Tongue (tissue), 2 donors: ENCODE results near the gene VPS25. TPM values are rescaled to one million over a fixed set of nuclear protein-coding genes. Genes with fewer than 3 reads are reported as not detected.
A peak's percentile ranks its signal among the peaks of the same experiment; 100 is the strongest.
"Not testable (repeated sequence)": the region's sequence is repeated elsewhere in the genome, so short reads cannot be mapped to it uniquely, and the experiment has no call there.

Source experiments
- DNase-seq: peaks from one replicate; pipeline ENCODE4 v3.0.0-alpha.2; 2015
- total RNA-seq: library from RNA; depleted of rRNA; stranded (reverse); fragments of >200 nt; gene quantifications from one replicate; pipeline ENCODE4 v1.2.3, GENCODE V29; 2014

Gene VPS25
- total RNA-seq, 1 donor from 2014 or later: 40.3 TPM

GRCh38 chr17:42768006-42768405 lies 5.2 kb upstream of the VPS25 start:
- not testable (repeated sequence) for DNase-seq

- DNase-seq: not testable (repeated sequence)
These were observed 3.3 kb upstream of the VPS25 start for GRCh38 chr17:42769964-42770363.

- DNase-seq: no peak
These were observed 332 bp upstream of the VPS25 start for GRCh38 chr17:42772945-42773289.

GRCh38 chr17:42774066-42774745 lies 957 bp downstream of the VPS25 start:
- no peak for DNase-seq

GRCh38 chr17:42775534-42776098 lies 2.4 kb downstream of the VPS25 start:
- DNase-seq: no peak

GRCh38 chr17:42778570-42778969 lies 5.3 kb downstream of the VPS25 start:
- DNase-seq: no peak

- no peak for DNase-seq
These were observed 6.2 kb downstream of the VPS25 start for GRCh38 chr17:42779304-42779935.

- peak; percentile 38 for DNase-seq
These were observed 6.9 kb downstream of the VPS25 start, which contains the start of gene WNK4 for GRCh38 chr17:42779936-42780850. Gene WNK4, plus strand, starts transcription at chr17:42780610. Its CDS starts 89 bp downstream, at chr17:42780699.

- DNase-seq: no peak
These were observed 7.8 kb downstream of the VPS25 start for GRCh38 chr17:42780851-42781638.

GRCh38 chr17:42781639-42782165 lies 8.5 kb downstream of the VPS25 start:
- DNase-seq: no peak

GRCh38 chr17:42782166-42783061 lies 9.2 kb downstream of the VPS25 start:
- DNase-seq: peak; percentile 61

- no peak for DNase-seq
These were observed 10.0 kb downstream of the VPS25 start for GRCh38 chr17:42783062-42783790.

GRCh38 chr17:42783791-42784138 lies 10.5 kb downstream of the VPS25 start:
- no peak for DNase-seq

GRCh38 chr17:42784409-42784808 lies 11.2 kb downstream of the VPS25 start:
- DNase-seq: no peak

GRCh38 chr17:42784811-42785592 lies 11.8 kb downstream of the VPS25 start:
- no peak for DNase-seq

- no peak for DNase-seq
These were observed 14.0 kb downstream of the VPS25 start for GRCh38 chr17:42787266-42787665.

GRCh38 chr17:42791948-42792347 lies 18.7 kb downstream of the VPS25 start:
- DNase-seq: no peak

- no peak for DNase-seq
These were observed 19.3 kb downstream of the VPS25 start for GRCh38 chr17:42792545-42792944.

GRCh38 chr17:42795061-42795460 lies 21.8 kb downstream of the VPS25 start:
- no peak for DNase-seq
